ENCODE measurements around the gene RSL24D1.
"Not testable (repeated sequence)": the region's sequence is repeated elsewhere in the genome, so short reads cannot be mapped to it uniquely, and the experiment has no call there.

Gene RSL24D1

GRCh38 chr15:55151631-55152030 lies 45.1 kb downstream of the RSL24D1 start:
- Histone ChIP-seq H3K4me3 (ENCODE audit: low read depth in 1 of 2, low read length in 2 of 2) (no peak overlapping the region), H3K27ac (ENCODE audit: low read depth, low read length) (no peak overlapping the region), H3K9ac (ENCODE audit: low read length) (no peak overlapping the region), H3K4me1 (ENCODE audit: insufficient read depth, low read length) (no peaks in the 10 kb centered on the region), H3K36me3 (ENCODE audit: insufficient read depth, low read length) (no peaks in the 10 kb centered on the region), H3K27me3 (ENCODE audit: control insufficient read depth in 1 of 2, insufficient read depth in 2 of 2, low read length in 2 of 2) (no peaks in the 10 kb centered on the region), H3K9me3 (ENCODE audit: low read length) (no peaks in the 10 kb centered on the region)

- not testable (repeated sequence) for H3K4me3 ChIP-seq (ENCODE audit: low read depth in 1 of 2, low read length in 2 of 2); H3K27ac ChIP-seq (ENCODE audit: low read depth, low read length); H3K9ac ChIP-seq (ENCODE audit: low read length); H3K36me3 ChIP-seq (ENCODE audit: insufficient read depth, low read length); H3K9me3 ChIP-seq (ENCODE audit: low read length); H3K27me3 ChIP-seq (ENCODE audit: control insufficient read depth in 1 of 2, insufficient read depth in 2 of 2, low read length in 2 of 2); H3K4me1 ChIP-seq (ENCODE audit: insufficient read depth, low read length)
These were observed 53.6 kb downstream of the RSL24D1 start for GRCh38 chr15:55143132-55143531.

- Histone ChIP-seq H3K27me3 (ENCODE audit: control insufficient read depth in 1 of 2, insufficient read depth in 2 of 2, low read length in 2 of 2) (no peaks in the 10 kb centered on the region), H3K9me3 (ENCODE audit: low read length) (no peaks in the 10 kb centered on the region), H3K36me3 (ENCODE audit: insufficient read depth, low read length) (no peaks in the 10 kb centered on the region), H3K27ac (ENCODE audit: low read depth, low read length) (no peak overlapping the region), H3K4me1 (ENCODE audit: insufficient read depth, low read length) (no peaks in the 10 kb centered on the region), H3K9ac (ENCODE audit: low read length) (no peak overlapping the region), H3K4me3 (ENCODE audit: low read depth in 1 of 2, low read length in 2 of 2) (no peak overlapping the region)
These were observed 62.8 kb downstream of the RSL24D1 start for GRCh38 chr15:55133972-55134371.

- Histone ChIP-seq H3K4me1 (ENCODE audit: insufficient read depth, low read length) (no peaks in the 10 kb centered on the region), H3K27me3 (ENCODE audit: control insufficient read depth in 1 of 2, insufficient read depth in 2 of 2, low read length in 2 of 2) (no peaks in the 10 kb centered on the region), H3K4me3 (ENCODE audit: low read depth in 1 of 2, low read length in 2 of 2) (no peak overlapping the region), H3K9me3 (ENCODE audit: low read length) (no peaks in the 10 kb centered on the region), H3K36me3 (ENCODE audit: insufficient read depth, low read length) (no peaks in the 10 kb centered on the region), H3K9ac (ENCODE audit: low read length) (no peak overlapping the region), H3K27ac (ENCODE audit: low read depth, low read length) (no peak overlapping the region)
These were observed 64.1 kb downstream of the RSL24D1 start for GRCh38 chr15:55132672-55133071.
